Stimulated activated memory B cell treated with anti-CD40 and anti-IgM and Interleukin-4, amounts not matched to agents 10 μg/mL and 1 μg/mL and 100 μg/mL, for 72 hours (primary cell): ENCODE data around the gene MUC4.
"Not testable (repeated sequence)": the region's sequence is repeated elsewhere in the genome, so short reads cannot be mapped to it uniquely, and the experiment has no call there.

ENCODE experiments used
- ATAC-seq: fragments of 150-1000 bp; cut with Tn5 transposase; 2 replicates; pipeline ENCODE4 v1.10.0; 2021
- H3K27ac Mint-ChIP-seq: one replicate; pipeline ENCODE4 v1.8.0; 2022; ENCODE audit warnings: mild to moderate bottlenecking, mixed read lengths
- H3K27me3 Mint-ChIP-seq: one replicate; pipeline ENCODE4 v1.8.0; 2022; ENCODE audit warnings: mixed read lengths
- H3K36me3 Mint-ChIP-seq: one replicate; pipeline ENCODE4 v1.8.0; 2022; ENCODE audit warnings: mixed read lengths
- H3K4me1 Mint-ChIP-seq: one replicate; pipeline ENCODE4 v1.8.0; 2022; ENCODE audit warnings: mixed read lengths
- H3K4me3 Mint-ChIP-seq: one replicate; pipeline ENCODE4 v1.8.0; 2022; ENCODE audit warnings: mild to moderate bottlenecking, moderate library complexity, mixed read lengths
- H3K9me3 Mint-ChIP-seq: one replicate; pipeline ENCODE4 v1.8.0; 2022; ENCODE audit warnings: mixed read lengths

The MUC4 gene

GRCh38 chr3:195807681-195808121, 4.0 kb downstream of the MUC4 start:
- H3K4me1 Mint-ChIP-seq = peaks cover 11% of the 10 kb centered on the region
- H3K9me3 Mint-ChIP-seq = no peaks in the 10 kb centered on the region
- no peak overlapping the region for H3K4me3 Mint-ChIP-seq
- H3K27ac Mint-ChIP-seq = no peak overlapping the region
- no peaks in the 10 kb centered on the region for H3K36me3 Mint-ChIP-seq
- H3K27me3 Mint-ChIP-seq = peaks cover 86% of the 10 kb centered on the region
- ATAC-seq = no peak

- no peak for ATAC-seq
- Mint-ChIP-seq H3K36me3 (no peaks in the 10 kb centered on the region), H3K27me3 (peaks cover 86% of the 10 kb centered on the region), H3K4me1 (peaks cover 19% of the 10 kb centered on the region), H3K9me3 (no peaks in the 10 kb centered on the region), H3K27ac (no peak overlapping the region), H3K4me3 (no peak overlapping the region)
These were observed 4.9 kb downstream of the MUC4 start for GRCh38 chr3:195806916-195807231.

GRCh38 chr3:195806211-195806915, 5.4 kb downstream of the MUC4 start:
- Mint-ChIP-seq H3K4me1 (peaks cover 23% of the 10 kb centered on the region), H3K27ac (no peak overlapping the region), H3K9me3 (no peaks in the 10 kb centered on the region), H3K36me3 (no peaks in the 10 kb centered on the region), H3K27me3 (peaks cover 86% of the 10 kb centered on the region), H3K4me3 (no peak overlapping the region)
- ATAC-seq = no peak

- H3K4me3 Mint-ChIP-seq = not testable (repeated sequence)
These were observed 6.1 kb downstream of the MUC4 start for GRCh38 chr3:195805588-195805987.

GRCh38 chr3:195805181-195805580, 6.5 kb downstream of the MUC4 start:
- no peak for ATAC-seq
- H3K36me3 Mint-ChIP-seq = no peaks in the 10 kb centered on the region
- no peak overlapping the region for H3K27ac Mint-ChIP-seq
- peaks cover 78% of the 10 kb centered on the region for H3K27me3 Mint-ChIP-seq
- H3K4me1 Mint-ChIP-seq = peaks cover 23% of the 10 kb centered on the region
- H3K9me3 Mint-ChIP-seq = no peaks in the 10 kb centered on the region
- H3K4me3 Mint-ChIP-seq = no peak overlapping the region

More at GRCh38 chr3:195805588-195805987, 6.1 kb downstream of the MUC4 start:
- ATAC-seq, H3K27ac Mint-ChIP-seq, H3K36me3 Mint-ChIP-seq, H3K9me3 Mint-ChIP-seq: not testable (repeated sequence)
- Mint-ChIP-seq H3K27me3 (peaks cover 82% of the 10 kb centered on the region), H3K4me1 (peaks cover 23% of the 10 kb centered on the region)

- no peak overlapping the region for H3K4me3 Mint-ChIP-seq
- H3K36me3 Mint-ChIP-seq = no peaks in the 10 kb centered on the region
- no peaks in the 10 kb centered on the region for H3K9me3 Mint-ChIP-seq
- no peak for ATAC-seq
- peaks cover 62% of the 10 kb centered on the region for H3K27me3 Mint-ChIP-seq
- peaks cover 22% of the 10 kb centered on the region for H3K4me1 Mint-ChIP-seq
- no peak overlapping the region for H3K27ac Mint-ChIP-seq
These were observed 8.3 kb downstream of the MUC4 start for GRCh38 chr3:195803289-195803908.

GRCh38 chr3:195802795-195803194, 8.9 kb downstream of the MUC4 start:
- no peaks in the 10 kb centered on the region for H3K9me3 Mint-ChIP-seq
- peaks cover 18% of the 10 kb centered on the region for H3K4me1 Mint-ChIP-seq
- ATAC-seq = no peak
- no peak overlapping the region for H3K4me3 Mint-ChIP-seq
- H3K27ac Mint-ChIP-seq = no peak overlapping the region
- H3K27me3 Mint-ChIP-seq = peaks cover 59% of the 10 kb centered on the region
- H3K36me3 Mint-ChIP-seq = no peaks in the 10 kb centered on the region

GRCh38 chr3:195802261-195802701, 9.4 kb downstream of the MUC4 start:
- Mint-ChIP-seq H3K36me3 (no peaks in the 10 kb centered on the region), H3K9me3 (no peaks in the 10 kb centered on the region), H3K27ac (no peak overlapping the region), H3K4me3 (no peak overlapping the region), H3K27me3 (peaks cover 59% of the 10 kb centered on the region), H3K4me1 (peaks cover 18% of the 10 kb centered on the region)
- peak; percentile 61 for ATAC-seq

- Mint-ChIP-seq H3K4me3 (no peak overlapping the region), H3K36me3 (no peaks in the 10 kb centered on the region), H3K9me3 (no peaks in the 10 kb centered on the region), H3K4me1 (peaks cover 18% of the 10 kb centered on the region), H3K27me3 (peaks cover 55% of the 10 kb centered on the region), H3K27ac (no peak overlapping the region)
- ATAC-seq = no peak
These were observed 10.2 kb downstream of the MUC4 start for GRCh38 chr3:195801251-195802183.

GRCh38 chr3:195800240-195800639, 11.5 kb downstream of the MUC4 start:
- no peaks in the 10 kb centered on the region for H3K36me3 Mint-ChIP-seq
- no peak overlapping the region for H3K4me3 Mint-ChIP-seq
- H3K27me3 Mint-ChIP-seq = peaks cover 49% of the 10 kb centered on the region
- H3K4me1 Mint-ChIP-seq = peaks cover 18% of the 10 kb centered on the region
- no peaks in the 10 kb centered on the region for H3K9me3 Mint-ChIP-seq
- no peak overlapping the region for H3K27ac Mint-ChIP-seq
- no peak for ATAC-seq

GRCh38 chr3:195796795-195797194, 14.9 kb downstream of the MUC4 start:
- Mint-ChIP-seq H3K27me3 (peaks cover 33% of the 10 kb centered on the region), H3K27ac (no peak overlapping the region)
- no peak for ATAC-seq

GRCh38 chr3:195794708-195795107, 17.0 kb downstream of the MUC4 start:
- H3K9me3 Mint-ChIP-seq = peaks cover 3% of the 10 kb centered on the region
- no peak overlapping the region for H3K4me3 Mint-ChIP-seq
- peaks cover 10% of the 10 kb centered on the region for H3K4me1 Mint-ChIP-seq
- H3K27me3 Mint-ChIP-seq = peaks cover 45% of the 10 kb centered on the region
- H3K36me3 Mint-ChIP-seq = no peaks in the 10 kb centered on the region
- no peak overlapping the region for H3K27ac Mint-ChIP-seq
- no peak for ATAC-seq

More at GRCh38 chr3:195796795-195797194, 14.9 kb downstream of the MUC4 start:
- Mint-ChIP-seq H3K4me1 (peaks cover 3% of the 10 kb centered on the region), H3K4me3 (no peak overlapping the region), H3K36me3 (no peaks in the 10 kb centered on the region), H3K9me3 (peaks cover 3% of the 10 kb centered on the region)

GRCh38 chr3:195792621-195793020, 19.1 kb downstream of the MUC4 start:
- H3K9me3 Mint-ChIP-seq, H3K4me3 Mint-ChIP-seq, H3K27ac Mint-ChIP-seq, ATAC-seq, H3K36me3 Mint-ChIP-seq: not testable (repeated sequence)
- Mint-ChIP-seq H3K4me1 (peaks cover 16% of the 10 kb centered on the region), H3K27me3 (peaks cover 55% of the 10 kb centered on the region)

GRCh38 chr3:195790901-195791300, 20.8 kb downstream of the MUC4 start:
- peaks cover 15% of the 10 kb centered on the region for H3K9me3 Mint-ChIP-seq
- peaks cover 63% of the 10 kb centered on the region for H3K27me3 Mint-ChIP-seq
- H3K27ac Mint-ChIP-seq = no peak overlapping the region
- H3K36me3 Mint-ChIP-seq = peaks cover 6% of the 10 kb centered on the region
- peaks cover 24% of the 10 kb centered on the region for H3K4me1 Mint-ChIP-seq
- H3K4me3 Mint-ChIP-seq = no peak overlapping the region
- peak; percentile 61 for ATAC-seq
